GM12892 (cell line): ENCODE data around the gene TOP3B. TPM values are rescaled to one million over a fixed set of nuclear protein-coding genes. Genes with fewer than 3 reads are reported as not detected.

Source experiments
- DNase-seq: peaks from one replicate; pipeline ENCODE4 v3.0.0; 2011; ENCODE audit not compliant: insufficient read length
- FAIRE-seq: peaks from 2 replicates; lab custom pipeline; 2011; peaks lifted over from hg19 to GRCh38; lab: Jason Lieb, UNC
- POLR2A ChIP-seq: IDR thresholded peaks from 2 replicates; pipeline ENCODE4 v1.6.1; 2011; ENCODE audit warnings: low read depth, low read length, control low read depth
- POLR2AphosphoS5 ChIP-seq: IDR thresholded peaks from 2 replicates; pipeline ENCODE4 v1.6.1; 2011; ENCODE audit warnings: low read depth, low read length, control low read depth
- TAF1 ChIP-seq: IDR thresholded peaks from 2 replicates; pipeline ENCODE4 v1.6.1; 2011; ENCODE audit warnings: low read depth, mild to moderate bottlenecking, control low read depth, low read length, borderline replicate concordance
- polyA plus RNA-seq: library from polyadenylated mRNA; unstranded; fragments of >200 nt; gene quantifications from one replicate; pipeline ENCODE4 v1.2.1, GENCODE V29; 2012; ENCODE audit warnings: missing spikeins, inconsistent platforms; ENCODE audit not compliant: missing spikeins

TOP3B gene
- polyA plus RNA-seq: 13.7 TPM

GRCh38 chr22:21982338-21982965 lies at the start of gene TOP3B:
TOP3B (minus strand) TSS chr22:21982787; CDS start chr22:21975709, 7,078 bp downstream.
- peak; percentile 51 for FAIRE-seq
- TF ChIP-seq POLR2AphosphoS5 (peak; percentile 83), POLR2A (peak; percentile 91), TAF1 (peak; percentile 86)
- DNase-seq: peak; percentile 81

DNA sequence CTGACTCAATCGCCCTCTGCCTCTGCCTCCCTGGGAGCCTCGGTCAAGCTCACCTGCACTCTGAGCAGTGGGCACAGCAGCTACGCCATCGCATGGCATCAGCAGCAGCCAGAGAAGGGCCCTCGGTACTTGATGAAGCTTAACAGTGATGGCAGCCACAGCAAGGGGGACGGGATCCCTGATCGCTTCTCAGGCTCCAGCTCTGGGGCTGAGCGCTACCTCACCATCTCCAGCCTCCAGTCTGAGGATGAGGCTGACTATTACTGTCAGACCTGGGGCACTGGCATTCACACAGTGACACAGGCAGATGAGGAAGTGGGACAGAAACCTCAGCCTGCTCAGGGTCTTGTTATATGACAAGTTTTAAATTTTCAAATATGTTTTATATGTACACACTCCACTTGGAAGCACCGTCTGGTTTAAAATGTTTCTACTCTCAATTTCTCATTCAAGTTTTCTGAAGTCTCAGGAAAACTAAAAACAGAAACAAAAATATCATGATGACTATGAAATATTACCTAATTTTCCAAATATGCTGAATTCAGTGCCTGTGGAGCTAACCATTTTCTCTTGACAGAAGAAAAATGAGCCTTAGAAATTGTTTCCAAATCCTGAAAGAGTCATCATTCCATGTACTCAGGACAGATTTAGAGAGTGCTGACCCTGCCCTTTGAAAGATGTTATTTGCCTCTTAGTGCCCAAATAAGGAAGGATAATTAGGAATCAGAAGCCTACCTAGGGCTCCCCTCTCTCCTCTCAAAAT lies 48.8 kb upstream of the TOP3B start:
- TF ChIP-seq TAF1: no peak
- no peak for TF ChIP-seq POLR2AphosphoS5
- no peak for TF ChIP-seq POLR2A

GRCh38 chr22:22030493-22031182 lies 48.1 kb upstream of the TOP3B start:
- peak; percentile 41 for DNase-seq
- FAIRE-seq: peak; percentile 97
- TF ChIP-seq POLR2A (no peak), TAF1 (no peak), POLR2AphosphoS5 (no peak)

More for the DNA sequence above, 48.8 kb upstream of the TOP3B start:
- DNase-seq (no peak), FAIRE-seq (peak; percentile 89)

GRCh38 chr22:22027955-22028354 lies 45.4 kb upstream of the TOP3B start:
- no peak for DNase-seq
- no peak for FAIRE-seq
- TF ChIP-seq POLR2AphosphoS5 (no peak), TAF1 (no peak), POLR2A (no peak)

DNA sequence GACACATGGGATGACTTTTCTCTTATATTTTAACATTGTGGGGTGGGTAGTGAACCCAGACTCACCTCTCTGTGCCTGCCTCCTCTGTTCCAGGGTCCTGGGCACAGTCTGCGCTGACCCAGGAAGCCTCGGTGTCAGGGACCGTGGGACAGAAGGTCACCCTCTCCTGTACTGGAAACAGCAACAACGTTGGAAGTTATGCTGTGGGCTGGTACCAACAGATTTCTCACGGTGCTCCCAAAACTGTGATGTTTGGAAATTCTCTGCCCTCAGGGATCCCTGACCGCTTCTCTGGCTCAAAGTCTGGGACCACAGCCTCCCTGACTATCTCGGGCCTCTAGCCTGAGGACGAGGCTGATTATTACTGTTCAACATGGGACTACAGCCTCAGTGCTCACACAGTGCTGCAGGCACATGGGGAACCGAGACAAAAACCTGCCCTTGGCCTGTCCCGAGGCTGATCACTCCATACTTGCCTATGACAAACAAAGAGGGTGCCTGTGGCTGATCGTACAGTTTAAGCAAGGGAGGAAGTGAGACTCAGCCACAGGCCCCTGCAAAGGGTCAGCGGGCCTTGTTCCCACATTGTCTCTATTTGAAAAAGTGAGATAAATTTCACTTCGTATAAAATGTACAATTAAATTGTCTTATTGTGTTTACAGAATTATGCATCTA lies 43.7 kb upstream of the TOP3B start:
- DNase-seq: peak; percentile 48
- peak; percentile 94 for FAIRE-seq
- TF ChIP-seq TAF1 (peak; percentile 13; the same call in 1 of the 2 replicates), POLR2AphosphoS5 (no peak), POLR2A (peak; percentile 58)

- no peak; the same call in 1 of the 2 replicates for TF ChIP-seq POLR2AphosphoS5
- TF ChIP-seq TAF1: no peak
- 0 out of 2 replicates have a peak, but pooled peaks have one; percentile 5 for TF ChIP-seq POLR2A
- no peak for DNase-seq
- FAIRE-seq: no peak
Measured at GRCh38 chr22:22025320-22026156, 43.0 kb upstream of the TOP3B start.

GRCh38 chr22:22024440-22024839 lies 41.9 kb upstream of the TOP3B start:
- TF ChIP-seq POLR2AphosphoS5: no peak
- TF ChIP-seq TAF1: no peak
- TF ChIP-seq POLR2A: no peak
- DNase-seq: no peak
- no peak for FAIRE-seq

DNA sequence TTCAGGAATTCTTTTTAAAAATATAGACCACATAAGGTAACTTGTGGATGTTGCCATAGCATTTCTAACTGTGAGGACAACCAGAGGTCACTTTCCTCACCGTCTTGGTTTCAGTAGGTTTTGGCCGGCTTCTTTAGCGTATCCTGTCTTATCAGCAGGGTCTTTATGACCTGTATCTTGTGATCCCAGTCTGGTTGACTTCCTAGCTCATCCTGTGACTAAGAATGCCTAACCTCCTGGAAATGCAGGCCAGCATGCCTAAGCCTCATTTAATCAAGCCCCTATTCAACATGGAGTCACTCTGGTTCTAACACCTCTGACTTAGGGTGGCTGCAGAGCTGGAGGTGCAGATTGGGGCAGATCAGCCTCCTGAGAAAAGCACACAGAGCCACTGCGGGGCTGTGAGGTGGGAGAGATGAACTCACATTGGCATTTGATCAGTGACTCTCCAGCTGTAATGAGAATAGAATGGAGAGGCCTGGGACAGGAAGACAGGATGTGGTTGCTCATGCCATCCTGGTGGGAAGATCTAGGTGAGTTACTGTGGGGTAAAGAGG lies 41.1 kb upstream of the TOP3B start:
- no peak for TF ChIP-seq POLR2AphosphoS5
- FAIRE-seq: peak; percentile 30
- no peak for DNase-seq

GRCh38 chr22:22022947-22023534 lies 40.5 kb upstream of the TOP3B start:
- FAIRE-seq (peak; percentile 88), DNase-seq (no peak)
- TF ChIP-seq POLR2AphosphoS5: no peak
- TF ChIP-seq POLR2A: no peak
- TF ChIP-seq TAF1: no peak
